PC-3 (cell line): ENCODE measurements around the gene TMEM132D.

ENCODE experiments used
- EZH2 ChIP-seq: fragments of 300-600 bp; sonication (generic); IDR thresholded peaks from one replicate; pipeline ENCODE4 v1.6.1; 2017; ENCODE audit warnings: antibody characterized with exemption, mild to moderate bottlenecking, low read length; ENCODE audit not compliant: unreplicated experiment
- EZH2phosphoT487 ChIP-seq: fragments of 300-600 bp; sonication (generic); IDR thresholded peaks from 2 replicates; pipeline ENCODE4 v1.6.1; 2018; ENCODE audit warnings: mild to moderate bottlenecking, antibody characterized with exemption, low read length, borderline replicate concordance
- TF ChIP-seq, protein P1 (sequence below): fragments of 300-600 bp; sonication (generic); conservative IDR thresholded peaks from 2 replicates; pipeline ENCODE4 v1.5.1; 2017; ENCODE audit warnings: antibody characterized with exemption, low read depth, mild to moderate bottlenecking, low read length

DNA sequence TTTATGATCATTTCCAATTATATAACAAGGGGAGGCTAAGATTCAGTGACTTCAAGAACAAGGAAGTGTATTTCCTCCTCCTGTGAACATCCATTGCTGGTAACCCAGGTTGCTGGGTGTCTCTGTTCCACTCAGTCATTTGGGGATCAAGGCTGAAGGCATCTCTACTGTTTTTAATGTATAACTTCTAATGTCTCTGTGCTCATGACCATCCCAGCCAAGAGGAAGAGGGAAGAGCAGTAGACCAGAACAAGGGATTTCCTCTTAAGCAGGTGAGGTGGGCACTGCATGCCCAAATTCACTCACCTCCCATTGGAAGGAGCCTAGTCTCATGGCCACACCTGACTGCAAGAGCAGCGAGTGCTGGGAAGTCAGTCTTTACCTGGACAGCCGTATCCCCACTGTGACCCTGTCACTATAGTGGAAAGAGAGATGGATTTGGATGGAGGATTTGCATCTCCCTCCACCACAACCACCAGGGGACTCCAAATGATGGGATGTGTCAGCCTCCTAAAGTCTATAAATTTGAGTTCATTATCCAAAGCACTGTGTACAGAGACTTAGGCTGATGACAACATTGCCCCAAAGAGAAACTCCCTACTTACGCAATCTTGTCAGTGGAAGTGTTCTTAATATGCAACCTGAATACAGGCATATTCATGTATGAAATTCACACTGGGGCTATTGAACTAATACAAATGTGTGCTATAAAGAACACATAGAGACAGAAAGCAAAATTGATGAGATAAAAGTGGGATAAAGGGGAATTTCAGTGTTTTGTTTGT lies 368.7 kb downstream of the TMEM132D start:
- TF ChIP-seq EZH2 (no peak), EZH2phosphoT487 (no peak)
- TF ChIP-seq, protein P1, sequence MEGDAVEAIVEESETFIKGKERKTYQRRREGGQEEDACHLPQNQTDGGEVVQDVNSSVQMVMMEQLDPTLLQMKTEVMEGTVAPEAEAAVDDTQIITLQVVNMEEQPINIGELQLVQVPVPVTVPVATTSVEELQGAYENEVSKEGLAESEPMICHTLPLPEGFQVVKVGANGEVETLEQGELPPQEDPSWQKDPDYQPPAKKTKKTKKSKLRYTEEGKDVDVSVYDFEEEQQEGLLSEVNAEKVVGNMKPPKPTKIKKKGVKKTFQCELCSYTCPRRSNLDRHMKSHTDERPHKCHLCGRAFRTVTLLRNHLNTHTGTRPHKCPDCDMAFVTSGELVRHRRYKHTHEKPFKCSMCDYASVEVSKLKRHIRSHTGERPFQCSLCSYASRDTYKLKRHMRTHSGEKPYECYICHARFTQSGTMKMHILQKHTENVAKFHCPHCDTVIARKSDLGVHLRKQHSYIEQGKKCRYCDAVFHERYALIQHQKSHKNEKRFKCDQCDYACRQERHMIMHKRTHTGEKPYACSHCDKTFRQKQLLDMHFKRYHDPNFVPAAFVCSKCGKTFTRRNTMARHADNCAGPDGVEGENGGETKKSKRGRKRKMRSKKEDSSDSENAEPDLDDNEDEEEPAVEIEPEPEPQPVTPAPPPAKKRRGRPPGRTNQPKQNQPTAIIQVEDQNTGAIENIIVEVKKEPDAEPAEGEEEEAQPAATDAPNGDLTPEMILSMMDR: no peak
